LHCN-M2 (cell line): ENCODE data around the gene DGKQ. TPM values are rescaled to one million over a fixed set of nuclear protein-coding genes. Genes with fewer than 3 reads are reported as not detected.

Experiments used
- total RNA-seq: library from RNA; depleted of rRNA; stranded (reverse); fragments of >200 nt; gene quantifications from 2 replicates; pipeline ENCODE4 v1.2.3, GENCODE V29; 2014; rRNA removed

The DGKQ gene
- total RNA-seq, 1 experiment from 2014 or later: 15.8 TPM

Other genes starting within 250 kb of the DGKQ start
- gene CPLX1, start 147.4 kb downstream of the DGKQ start, total RNA-seq: not detected in 2 replicates
- gene GAK, start 41.3 kb downstream of the DGKQ start, total RNA-seq: 92.8 and 126 TPM in 2 replicates
- gene TMEM175, start 41.1 kb downstream of the DGKQ start, total RNA-seq: 27.6 and 30.1 TPM in 2 replicates
- 15.8 and 16.8 TPM in 2 replicates for gene IDUA, start 13.5 kb upstream of the DGKQ start, total RNA-seq
- not detected in 2 replicates for gene SLC26A1, start 19.8 kb upstream of the DGKQ start, total RNA-seq
- gene FGFRL1, start 38.1 kb upstream of the DGKQ start, total RNA-seq: 16.4 and 17.8 TPM in 2 replicates
- not detected in 2 replicates for gene RNF212, start 140.0 kb upstream of the DGKQ start, total RNA-seq
- gene SPON2, start 199.0 kb upstream of the DGKQ start, total RNA-seq: 0.58 and 1.1 TPM in 2 replicates